Keratinocyte (primary cell): ENCODE data around the gene ZNF121.
"Not testable (repeated sequence)": the region's sequence is repeated elsewhere in the genome, so short reads cannot be mapped to it uniquely, and the experiment has no call there.

ENCODE experiments used
- EZH2 ChIP-seq: IDR thresholded peaks from one replicate; pipeline ENCODE4 v1.6.1; 2012; ENCODE audit warnings: inconsistent platforms, mild to moderate bottlenecking, low read length, moderate library complexity
- TF ChIP-seq, protein P1 (sequence below), 3 experiments: IDR thresholded peaks in 1 of 3; conservative IDR thresholded peaks in 1 of 3; optimal IDR thresholded peaks in 1 of 3; 2 replicates in 2 of 3; 3 replicates in 1 of 3; pipeline versions ENCODE3 to v1.5.1; 2011; ENCODE audit warnings: low read length in 3 of 3, mild to moderate bottlenecking in 3 of 3, moderate library complexity in 2 of 3, control low read depth in 1 of 3, inconsistent platforms in 1 of 3; ENCODE audit not compliant: insufficient read depth in 2 of 3; ENCODE audit errors: extremely low read depth in 1 of 3

DNA sequence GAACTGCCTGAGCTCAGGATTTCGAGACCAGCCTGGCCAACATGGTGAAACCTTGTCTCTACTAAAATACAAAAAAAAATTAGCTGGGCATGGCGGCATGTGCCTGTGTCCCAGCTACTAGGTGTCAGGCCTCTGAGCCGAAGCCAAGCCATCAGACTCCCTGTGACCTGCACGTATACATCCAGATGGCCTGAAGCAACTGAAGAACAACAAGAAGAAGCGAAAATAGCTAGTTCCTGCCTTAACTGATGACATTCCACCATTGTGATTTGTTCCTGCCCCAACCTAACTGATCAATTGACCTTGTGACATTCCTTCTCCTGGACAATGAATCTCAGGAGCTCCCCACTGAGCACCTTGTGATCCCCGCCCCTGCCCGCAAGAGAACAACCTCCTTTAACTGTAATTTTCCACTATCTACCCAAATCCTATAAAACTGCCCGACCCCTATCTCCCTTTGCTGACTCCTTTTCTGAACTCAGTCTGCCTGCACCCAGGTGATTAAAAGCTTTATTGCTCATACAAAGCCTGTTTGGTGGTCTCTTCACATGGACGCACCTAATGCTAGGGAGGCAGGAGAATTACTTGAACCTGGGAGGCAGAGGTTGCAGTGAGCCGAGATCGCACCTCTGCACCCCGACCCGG lies 2.1 kb downstream of the ZNF121 start:
- TF ChIP-seq, protein P1, sequence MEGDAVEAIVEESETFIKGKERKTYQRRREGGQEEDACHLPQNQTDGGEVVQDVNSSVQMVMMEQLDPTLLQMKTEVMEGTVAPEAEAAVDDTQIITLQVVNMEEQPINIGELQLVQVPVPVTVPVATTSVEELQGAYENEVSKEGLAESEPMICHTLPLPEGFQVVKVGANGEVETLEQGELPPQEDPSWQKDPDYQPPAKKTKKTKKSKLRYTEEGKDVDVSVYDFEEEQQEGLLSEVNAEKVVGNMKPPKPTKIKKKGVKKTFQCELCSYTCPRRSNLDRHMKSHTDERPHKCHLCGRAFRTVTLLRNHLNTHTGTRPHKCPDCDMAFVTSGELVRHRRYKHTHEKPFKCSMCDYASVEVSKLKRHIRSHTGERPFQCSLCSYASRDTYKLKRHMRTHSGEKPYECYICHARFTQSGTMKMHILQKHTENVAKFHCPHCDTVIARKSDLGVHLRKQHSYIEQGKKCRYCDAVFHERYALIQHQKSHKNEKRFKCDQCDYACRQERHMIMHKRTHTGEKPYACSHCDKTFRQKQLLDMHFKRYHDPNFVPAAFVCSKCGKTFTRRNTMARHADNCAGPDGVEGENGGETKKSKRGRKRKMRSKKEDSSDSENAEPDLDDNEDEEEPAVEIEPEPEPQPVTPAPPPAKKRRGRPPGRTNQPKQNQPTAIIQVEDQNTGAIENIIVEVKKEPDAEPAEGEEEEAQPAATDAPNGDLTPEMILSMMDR (optimal IDR thresholded peaks at IDR 0.05 in 1 of 3, IDR thresholded peaks at IDR 0.05 in 1 of 3, conservative IDR thresholded peaks at IDR 0.05 in 1 of 3; ENCODE audit: extremely low read depth in 1 of 3, insufficient read depth in 2 of 3, low read length in 3 of 3) = not testable (repeated sequence)
- not testable (repeated sequence) for TF ChIP-seq EZH2
